ENCODE data around the gene IAPP. TPM values are rescaled to one million over a fixed set of nuclear protein-coding genes. Genes with fewer than 3 reads are reported as not detected.
"Not testable (repeated sequence)": the region's sequence is repeated elsewhere in the genome, so short reads cannot be mapped to it uniquely, and the experiment has no call there.

The IAPP gene
- total RNA-seq, 1 donor from 2014 or later: 0.92 TPM

DNA sequence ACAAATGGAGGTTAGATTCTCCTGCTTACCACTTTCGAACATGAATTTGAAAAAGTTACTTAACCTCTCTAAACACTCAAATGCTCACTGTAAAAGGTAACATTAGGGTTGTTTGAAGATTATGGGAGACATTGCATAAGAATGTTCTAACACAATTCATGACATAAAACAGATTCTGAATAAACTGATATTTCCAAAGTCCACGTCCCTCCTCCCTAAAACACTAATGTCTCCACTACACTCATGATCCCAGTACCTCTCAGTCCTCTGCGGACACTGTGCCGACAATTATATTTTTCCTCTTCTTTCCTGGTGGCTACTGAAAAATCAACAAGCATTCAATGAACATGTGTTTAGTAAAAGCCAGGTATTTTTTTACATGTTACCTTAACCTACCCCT lies 18.8 kb upstream of the IAPP start:
- H2AFZ ChIP-seq (replicated peaks): no peak overlapping the region
- Mint-ChIP-seq H3K4me3 (no peak overlapping the region), H3K36me3 (no peaks in the 10 kb centered on the region), H3K27ac (no peak overlapping the region), H3K27me3 (ENCODE audit: insufficient read depth, low read depth) (no peaks in the 10 kb centered on the region), H3K9me3 (no peaks in the 10 kb centered on the region), H3K4me1 (no peaks in the 10 kb centered on the region)
- H3K9ac ChIP-seq: no peak overlapping the region
- no peaks in the 10 kb centered on the region for H3F3A ChIP-seq (ENCODE audit: low read depth)
- H3K36me3 ChIP-seq: no peaks in the 10 kb centered on the region
- H4K20me1 ChIP-seq (ENCODE audit: low read depth): no peaks in the 10 kb centered on the region
- no peaks in the 10 kb centered on the region for H3K27me3 ChIP-seq
- TF ChIP-seq CTCF (IDR thresholded peaks at IDR 0.05): no peak
- no peak for TF ChIP-seq EZH2phosphoT487 (IDR thresholded peaks at IDR 0.05)
- TF ChIP-seq EZH2 (IDR thresholded peaks at IDR 0.05): no peak
- no peak overlapping the region for H3K4me2 ChIP-seq
- H3K9me3 ChIP-seq (ENCODE audit: low read depth): no peaks in the 10 kb centered on the region
- H3K79me2 ChIP-seq (ENCODE audit: low read depth): no peaks in the 10 kb centered on the region
- H3K4me1 ChIP-seq: no peaks in the 10 kb centered on the region
- no peak overlapping the region for H3K27ac ChIP-seq
- H3K4me3 ChIP-seq: no peak overlapping the region
- no peak for DNase-seq (ENCODE audit: low spot score)

DNA sequence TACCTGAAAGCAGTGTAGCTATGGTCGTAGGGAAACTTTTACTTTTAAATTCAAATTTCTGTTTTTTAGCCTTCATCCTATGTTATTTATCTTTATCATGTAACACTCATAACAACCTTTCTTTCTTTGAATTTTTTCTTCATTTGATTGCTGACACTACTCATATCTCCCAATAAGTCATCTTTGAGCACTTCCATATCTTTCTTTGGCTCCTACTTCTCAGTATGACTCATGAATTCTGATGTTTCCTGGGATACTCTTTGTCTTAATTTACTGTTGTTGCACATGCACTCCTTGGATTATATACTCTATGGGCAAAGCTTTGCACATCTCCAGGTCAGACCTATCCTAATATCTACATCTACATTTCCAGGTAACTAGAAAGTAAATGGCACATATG lies 18.1 kb upstream of the IAPP start:
- Mint-ChIP-seq H3K27me3 (ENCODE audit: insufficient read depth, low read depth) (no peaks in the 10 kb centered on the region), H3K4me1 (no peaks in the 10 kb centered on the region), H3K27ac (no peak overlapping the region), H3K9me3 (no peaks in the 10 kb centered on the region), H3K4me3 (no peak overlapping the region), H3K36me3 (no peaks in the 10 kb centered on the region)
- no peak overlapping the region for H3K4me2 ChIP-seq
- no peaks in the 10 kb centered on the region for H3F3A ChIP-seq (ENCODE audit: low read depth)
- no peak overlapping the region for H3K4me3 ChIP-seq
- no peak overlapping the region for H3K27ac ChIP-seq
- H3K79me2 ChIP-seq (ENCODE audit: low read depth): no peaks in the 10 kb centered on the region
- TF ChIP-seq EZH2 (IDR thresholded peaks at IDR 0.05) (no peak), EZH2phosphoT487 (IDR thresholded peaks at IDR 0.05) (no peak), CTCF (IDR thresholded peaks at IDR 0.05) (no peak)
- no peaks in the 10 kb centered on the region for H3K36me3 ChIP-seq
- no peaks in the 10 kb centered on the region for H4K20me1 ChIP-seq (ENCODE audit: low read depth)
- H2AFZ ChIP-seq (replicated peaks): no peak overlapping the region
- H3K4me1 ChIP-seq: no peaks in the 10 kb centered on the region
- no peak for DNase-seq (ENCODE audit: low spot score)
- no peaks in the 10 kb centered on the region for H3K27me3 ChIP-seq
- no peak overlapping the region for H3K9ac ChIP-seq
- H3K9me3 ChIP-seq (ENCODE audit: low read depth): no peaks in the 10 kb centered on the region

DNA sequence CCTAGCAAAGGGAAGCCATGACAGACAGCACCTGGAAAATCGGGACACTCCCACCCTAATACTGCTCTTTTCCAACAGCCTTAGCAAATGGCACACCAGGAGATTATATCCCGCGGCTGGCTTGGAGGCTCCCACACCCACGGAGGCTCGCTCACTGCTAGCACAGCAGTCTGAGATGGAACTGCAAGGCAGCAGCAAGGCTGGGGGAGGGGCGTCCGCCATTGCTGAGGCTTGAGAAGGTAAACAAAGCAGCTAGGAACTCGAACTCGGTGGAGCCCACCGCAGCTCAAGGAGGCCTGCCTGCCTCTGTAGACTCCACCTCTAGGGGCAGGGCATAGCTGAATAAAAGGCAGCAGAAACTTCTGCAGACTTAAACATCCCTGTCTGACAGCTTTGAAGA lies 12.1 kb upstream of the IAPP start:
- not testable (repeated sequence) for H3K4me3 Mint-ChIP-seq; H3K79me2 ChIP-seq (ENCODE audit: low read depth); H3K27ac Mint-ChIP-seq; H4K20me1 ChIP-seq (ENCODE audit: low read depth); H3K9me3 Mint-ChIP-seq; H3K4me1 ChIP-seq; H3F3A ChIP-seq (ENCODE audit: low read depth); H2AFZ ChIP-seq (replicated peaks); H3K36me3 Mint-ChIP-seq; H3K36me3 ChIP-seq; H3K27me3 ChIP-seq; H3K4me1 Mint-ChIP-seq; DNase-seq (ENCODE audit: low spot score); H3K27me3 Mint-ChIP-seq (ENCODE audit: insufficient read depth, low read depth); H3K9me3 ChIP-seq (ENCODE audit: low read depth); H3K4me3 ChIP-seq; H3K27ac ChIP-seq; H3K4me2 ChIP-seq; H3K9ac ChIP-seq

- no peak for TF ChIP-seq CTCF (IDR thresholded peaks at IDR 0.05)
- TF ChIP-seq EZH2phosphoT487 (IDR thresholded peaks at IDR 0.05): no peak
- TF ChIP-seq EZH2 (IDR thresholded peaks at IDR 0.05): no peak
- Mint-ChIP-seq H3K4me1 (no peaks in the 10 kb centered on the region), H3K27me3 (ENCODE audit: insufficient read depth, low read depth) (no peaks in the 10 kb centered on the region), H3K4me3 (no peak overlapping the region), H3K36me3 (no peaks in the 10 kb centered on the region), H3K9me3 (peaks cover under 1% of the 10 kb centered on the region), H3K27ac (no peak overlapping the region)
- Histone ChIP-seq H4K20me1 (ENCODE audit: low read depth) (no peaks in the 10 kb centered on the region), H3K36me3 (no peaks in the 10 kb centered on the region), H3K4me1 (no peaks in the 10 kb centered on the region), H3K79me2 (ENCODE audit: low read depth) (no peaks in the 10 kb centered on the region), H3K9ac (no peak overlapping the region), H3K9me3 (ENCODE audit: low read depth) (no peaks in the 10 kb centered on the region), H2AFZ (replicated peaks) (no peak overlapping the region), H3K4me2 (no peak overlapping the region), H3K27ac (no peak overlapping the region), H3F3A (ENCODE audit: low read depth) (no peaks in the 10 kb centered on the region), H3K4me3 (no peak overlapping the region), H3K27me3 (no peaks in the 10 kb centered on the region)
- DNase-seq (ENCODE audit: low spot score): no peak
These were observed 3.3 kb upstream of the IAPP start for GRCh38 chr12:21369141-21369980.

Measured in neural progenitor cell (in vitro differentiated cells).